Right lobe of liver (tissue), 4 donors: Measurements from ENCODE around the gene SEC14L1.

Experiments used
- CTCF ChIP-seq, 4 donors: fragments of 200-600 bp in 3 of 4; fragments of 450-650 bp in 1 of 4; IDR thresholded peaks; one replicate each; pipeline versions ENCODE4 v1.5.1 to v1.8.0; 2016 to 2022; ENCODE audit warnings: antibody characterized with exemption in 4 of 4, mild to moderate bottlenecking in 2 of 4
- POLR2A ChIP-seq: fragments of 450-650 bp; IDR thresholded peaks from one replicate; pipeline ENCODE4 v1.6.1; 2017; ENCODE audit warnings: antibody characterized with exemption, mild to moderate bottlenecking
- donor health status: DM: no; HTN: no; CAD: no.
- donor health status: DM: no; HTN: no; CAD: no.
- donor health status: DM: no; HTN: yes; CAD: no.

- TF ChIP-seq CTCF (IDR thresholded peaks at IDR 0.05) (no peak), POLR2A (no peak)
Observed at GRCh38 chr17:77247609-77248008, 106.8 kb downstream of the SEC14L1 start.
